ENCODE results near the gene TRMO. TPM values are rescaled to one million over a fixed set of nuclear protein-coding genes. Genes with fewer than 3 reads are reported as not detected.
"Not testable (repeated sequence)": the region's sequence is repeated elsewhere in the genome, so short reads cannot be mapped to it uniquely, and the experiment has no call there.

TRMO gene
- total RNA-seq, 1 donor from 2014 or later, result 11.2 TPM

GRCh38 chr9:97964901-97965300, 42.6 kb upstream of the TRMO start:
- no peak overlapping the region for H3K4me3 Mint-ChIP-seq (ENCODE audit: unreplicated experiment)
- peaks cover 2% of the 10 kb centered on the region for H3K9me3 Mint-ChIP-seq (ENCODE audit: unreplicated experiment)
- H3K4me1 Mint-ChIP-seq (ENCODE audit: low read depth, unreplicated experiment), result peaks cover 8% of the 10 kb centered on the region
- TF ChIP-seq CTCF (IDR thresholded peaks at IDR 0.05; ENCODE audit: partially characterized antibody, unreplicated experiment), result no peak
- H3K27ac Mint-ChIP-seq (ENCODE audit: unreplicated experiment), result no peak overlapping the region
- no peaks in the 10 kb centered on the region for H3K27me3 Mint-ChIP-seq (ENCODE audit: unreplicated experiment)
- no peak for DNase-seq
- H3K36me3 Mint-ChIP-seq (ENCODE audit: unreplicated experiment), result peaks cover 3% of the 10 kb centered on the region

- Mint-ChIP-seq H3K27ac (ENCODE audit: unreplicated experiment) (no peak overlapping the region), H3K4me3 (ENCODE audit: unreplicated experiment) (no peak overlapping the region), H3K36me3 (ENCODE audit: unreplicated experiment) (peaks cover 3% of the 10 kb centered on the region), H3K27me3 (ENCODE audit: unreplicated experiment) (no peaks in the 10 kb centered on the region), H3K9me3 (ENCODE audit: unreplicated experiment) (peaks cover 2% of the 10 kb centered on the region), H3K4me1 (ENCODE audit: low read depth, unreplicated experiment) (peaks cover 6% of the 10 kb centered on the region)
- DNase-seq, result no peak
- no peak for TF ChIP-seq CTCF (IDR thresholded peaks at IDR 0.05; ENCODE audit: partially characterized antibody, unreplicated experiment)
Measured at GRCh38 chr9:97963232-97963631, 40.9 kb upstream of the TRMO start.

- no peak overlapping the region for H3K27ac Mint-ChIP-seq (ENCODE audit: unreplicated experiment)
- peaks cover 6% of the 10 kb centered on the region for H3K4me1 Mint-ChIP-seq (ENCODE audit: low read depth, unreplicated experiment)
- H3K27me3 Mint-ChIP-seq (ENCODE audit: unreplicated experiment), result no peaks in the 10 kb centered on the region
- TF ChIP-seq CTCF (IDR thresholded peaks at IDR 0.05; ENCODE audit: partially characterized antibody, unreplicated experiment), result no peak
- no peak overlapping the region for H3K4me3 Mint-ChIP-seq (ENCODE audit: unreplicated experiment)
- DNase-seq, result no peak
- peaks cover 2% of the 10 kb centered on the region for H3K9me3 Mint-ChIP-seq (ENCODE audit: unreplicated experiment)
- peaks cover 3% of the 10 kb centered on the region for H3K36me3 Mint-ChIP-seq (ENCODE audit: unreplicated experiment)
Measured at GRCh38 chr9:97962575-97962974, 40.3 kb upstream of the TRMO start.

GRCh38 chr9:97962136-97962535, 39.8 kb upstream of the TRMO start:
- H3K27me3 Mint-ChIP-seq (ENCODE audit: unreplicated experiment), result no peaks in the 10 kb centered on the region
- peaks cover 2% of the 10 kb centered on the region for H3K9me3 Mint-ChIP-seq (ENCODE audit: unreplicated experiment)

GRCh38 chr9:97961361-97961760, 39.1 kb upstream of the TRMO start:
- no peak for DNase-seq
- peaks cover 2% of the 10 kb centered on the region for H3K9me3 Mint-ChIP-seq (ENCODE audit: unreplicated experiment)
- peaks cover 3% of the 10 kb centered on the region for H3K36me3 Mint-ChIP-seq (ENCODE audit: unreplicated experiment)
- no peak overlapping the region for H3K4me3 Mint-ChIP-seq (ENCODE audit: unreplicated experiment)
- TF ChIP-seq CTCF (IDR thresholded peaks at IDR 0.05; ENCODE audit: partially characterized antibody, unreplicated experiment), result no peak
- no peak overlapping the region for H3K27ac Mint-ChIP-seq (ENCODE audit: unreplicated experiment)
- no peaks in the 10 kb centered on the region for H3K27me3 Mint-ChIP-seq (ENCODE audit: unreplicated experiment)
- peaks cover 6% of the 10 kb centered on the region for H3K4me1 Mint-ChIP-seq (ENCODE audit: low read depth, unreplicated experiment)

More at GRCh38 chr9:97962136-97962535, 39.8 kb upstream of the TRMO start:
- Mint-ChIP-seq H3K4me1 (ENCODE audit: low read depth, unreplicated experiment) (peaks cover 6% of the 10 kb centered on the region), H3K36me3 (ENCODE audit: unreplicated experiment) (peaks cover 3% of the 10 kb centered on the region), H3K4me3 (ENCODE audit: unreplicated experiment) (no peak overlapping the region), H3K27ac (ENCODE audit: unreplicated experiment) (no peak overlapping the region)
- no peak for TF ChIP-seq CTCF (IDR thresholded peaks at IDR 0.05; ENCODE audit: partially characterized antibody, unreplicated experiment)
- no peak for DNase-seq

- not testable (repeated sequence) for H3K27ac Mint-ChIP-seq (ENCODE audit: unreplicated experiment); H3K4me1 Mint-ChIP-seq (ENCODE audit: low read depth, unreplicated experiment); H3K9me3 Mint-ChIP-seq (ENCODE audit: unreplicated experiment); H3K27me3 Mint-ChIP-seq (ENCODE audit: unreplicated experiment); H3K4me3 Mint-ChIP-seq (ENCODE audit: unreplicated experiment); H3K36me3 Mint-ChIP-seq (ENCODE audit: unreplicated experiment); DNase-seq
Measured at GRCh38 chr9:97960678-97961328, 38.5 kb upstream of the TRMO start.

All from glutamatergic neuron (in vitro differentiated cells).